A549 (cell line): ENCODE data around the gene JADE3.

ENCODE experiments used
- FOSB ChIP-seq: fragments of 250-450 bp; sonication (Bioruptor Pico); IDR thresholded peaks from 2 replicates; pipeline ENCODE4 v1.5.0; 2020; ENCODE audit warnings: mild to moderate bottlenecking, moderate library complexity
- JUN ChIP-seq, 2 experiments: fragments of >200 bp; sonication (Bioruptor Twin); formaldehyde crosslinking; IDR thresholded peaks; 2 replicates in 1 of 2; 3 replicates in 1 of 2; pipeline ENCODE4 v1.6.1; 2016 to 2017
- JUNB ChIP-seq: fragments of >200 bp; sonication (Bioruptor Twin); formaldehyde crosslinking; IDR thresholded peaks from 2 replicates; pipeline ENCODE4 v1.6.1; 2016
- MYC ChIP-seq: IDR thresholded peaks from 2 replicates; pipeline ENCODE4 v1.6.1; 2012; ENCODE audit warnings: mild to moderate bottlenecking, inconsistent platforms, low read length, improper control_type of control experiment, borderline replicate concordance
- POLR2A ChIP-seq: IDR thresholded peaks from 2 replicates; pipeline ENCODE4 v1.6.1; 2012; ENCODE audit warnings: mild to moderate bottlenecking, low read length
- SMC3 ChIP-seq: fragments of >200 bp; sonication (Bioruptor Twin); formaldehyde crosslinking; IDR thresholded peaks from 3 replicates; pipeline ENCODE4 v1.6.1; 2018; ENCODE audit warnings: inconsistent platforms
- TF ChIP-seq, protein P1 (sequence below): fragments of >200 bp; sonication (Bioruptor Twin); formaldehyde crosslinking; IDR thresholded peaks from 3 replicates; pipeline ENCODE4 v1.5.1; 2016

DNA sequence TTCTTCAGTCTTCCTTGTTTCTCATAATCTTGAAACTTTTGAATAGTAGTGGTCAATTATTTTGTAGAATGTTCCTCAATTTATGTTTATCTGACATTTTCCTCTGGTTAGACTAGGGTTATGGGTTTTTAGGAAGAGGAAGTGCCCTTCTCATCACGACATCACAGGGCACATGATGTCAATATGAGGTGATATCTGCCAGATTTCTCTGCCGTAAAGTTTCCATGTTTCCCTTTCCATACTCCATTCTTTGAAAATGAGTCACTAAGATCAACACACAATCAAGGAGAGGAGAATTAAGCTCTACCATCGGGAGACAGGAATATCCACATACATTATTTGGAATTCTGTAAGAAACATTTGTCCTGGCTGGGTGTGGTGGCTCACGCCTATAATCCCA is 46.9 kb upstream of the JADE3 start:
- no peak for TF ChIP-seq JUNB
- TF ChIP-seq MYC = no peak
- no peak for TF ChIP-seq FOSB (CRISPR knock-in tag)
- TF ChIP-seq, protein P1, sequence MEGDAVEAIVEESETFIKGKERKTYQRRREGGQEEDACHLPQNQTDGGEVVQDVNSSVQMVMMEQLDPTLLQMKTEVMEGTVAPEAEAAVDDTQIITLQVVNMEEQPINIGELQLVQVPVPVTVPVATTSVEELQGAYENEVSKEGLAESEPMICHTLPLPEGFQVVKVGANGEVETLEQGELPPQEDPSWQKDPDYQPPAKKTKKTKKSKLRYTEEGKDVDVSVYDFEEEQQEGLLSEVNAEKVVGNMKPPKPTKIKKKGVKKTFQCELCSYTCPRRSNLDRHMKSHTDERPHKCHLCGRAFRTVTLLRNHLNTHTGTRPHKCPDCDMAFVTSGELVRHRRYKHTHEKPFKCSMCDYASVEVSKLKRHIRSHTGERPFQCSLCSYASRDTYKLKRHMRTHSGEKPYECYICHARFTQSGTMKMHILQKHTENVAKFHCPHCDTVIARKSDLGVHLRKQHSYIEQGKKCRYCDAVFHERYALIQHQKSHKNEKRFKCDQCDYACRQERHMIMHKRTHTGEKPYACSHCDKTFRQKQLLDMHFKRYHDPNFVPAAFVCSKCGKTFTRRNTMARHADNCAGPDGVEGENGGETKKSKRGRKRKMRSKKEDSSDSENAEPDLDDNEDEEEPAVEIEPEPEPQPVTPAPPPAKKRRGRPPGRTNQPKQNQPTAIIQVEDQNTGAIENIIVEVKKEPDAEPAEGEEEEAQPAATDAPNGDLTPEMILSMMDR = no peak
- no peak for TF ChIP-seq POLR2A
- no peak for TF ChIP-seq JUN (IDR thresholded peaks at IDR 0.05)
- no peak for TF ChIP-seq SMC3
